ENCODE data around the gene METRNL.

DNA sequence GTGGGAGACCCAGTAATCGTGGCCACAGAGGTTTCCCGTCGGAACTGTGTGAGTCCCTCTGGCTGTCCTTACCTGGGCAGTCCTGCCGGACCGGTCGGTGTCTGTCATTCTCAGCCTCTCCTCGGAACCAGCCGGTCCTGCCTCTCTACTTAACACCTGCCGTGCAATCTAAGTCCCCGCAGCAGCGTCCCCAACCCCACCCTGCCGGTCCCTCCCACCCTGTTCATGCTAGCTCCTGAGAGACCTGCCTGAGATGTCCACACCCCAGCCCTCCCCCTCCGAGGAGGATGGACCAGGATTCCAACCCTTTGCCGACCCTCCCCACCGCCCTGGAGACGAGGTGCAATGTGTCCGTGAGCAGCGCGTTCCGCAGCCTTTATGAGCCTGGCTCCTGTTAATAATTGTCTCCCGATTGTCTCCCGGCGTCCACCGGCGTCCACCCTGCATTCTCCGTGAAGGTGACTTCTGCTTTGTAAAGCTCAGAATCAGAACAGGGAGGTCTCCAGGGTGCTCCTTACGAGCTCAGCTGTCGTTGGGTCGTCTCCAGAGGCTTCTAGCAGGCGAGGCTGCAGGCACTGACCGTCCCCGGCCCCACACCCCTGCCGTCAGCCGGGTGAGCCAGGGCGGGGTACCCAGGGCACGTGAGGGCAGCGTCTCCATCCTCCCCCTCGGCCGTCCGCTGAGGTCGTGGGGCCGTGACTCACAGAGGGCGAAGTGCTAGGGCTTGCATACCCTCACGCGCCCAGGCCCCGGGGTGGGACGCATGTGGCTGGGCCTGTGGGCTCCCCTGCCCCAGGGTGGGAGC, 10.1 kb downstream of the METRNL start:
- TF ChIP-seq POLR2AphosphoS5 (IDR thresholded peaks at IDR 0.05; ENCODE audit: low read depth, low read length) (no peak), POLR2A (IDR thresholded peaks at IDR 0.05; ENCODE audit: low read depth, low read length) (no peak), TAF1 (IDR thresholded peaks at IDR 0.05; ENCODE audit: borderline replicate concordance, low read depth, low read length) (no peak)
